ENCODE results near the gene DDX24. TPM values are rescaled to one million over a fixed set of nuclear protein-coding genes. Genes with fewer than 3 reads are reported as not detected.

DDX24 gene
- total RNA-seq, 1 experiment from 2014 or later, result 203 TPM

- DNase-seq (ENCODE audit: low spot score), result no peak
- intact Hi-C loops (cut with micrococcal nuclease; ENCODE audit: unreplicated experiment), result no loop called here
- no peak overlapping the region for H3K4me3 ChIP-seq (ENCODE audit: low read depth, low read length, poor library complexity, severe bottlenecking)
- no peaks in the 10 kb centered on the region for H3K4me1 ChIP-seq (ENCODE audit: insufficient read depth, low read length, poor library complexity, severe bottlenecking)
- ChIA-PET POLR2A (ENCODE audit: low non-redundant PET) (no interaction called here), CTCF (no interaction called here)
- no peaks in the 10 kb centered on the region for H3K27me3 ChIP-seq (replicated peaks; ENCODE audit: insufficient read depth, low read depth, low read length, poor library complexity)
- no peak for TF ChIP-seq EZH2 (IDR thresholded peaks at IDR 0.05; ENCODE audit: borderline replicate concordance, low read depth, low read length, poor library complexity, severe bottlenecking)
- TF ChIP-seq, protein P1, sequence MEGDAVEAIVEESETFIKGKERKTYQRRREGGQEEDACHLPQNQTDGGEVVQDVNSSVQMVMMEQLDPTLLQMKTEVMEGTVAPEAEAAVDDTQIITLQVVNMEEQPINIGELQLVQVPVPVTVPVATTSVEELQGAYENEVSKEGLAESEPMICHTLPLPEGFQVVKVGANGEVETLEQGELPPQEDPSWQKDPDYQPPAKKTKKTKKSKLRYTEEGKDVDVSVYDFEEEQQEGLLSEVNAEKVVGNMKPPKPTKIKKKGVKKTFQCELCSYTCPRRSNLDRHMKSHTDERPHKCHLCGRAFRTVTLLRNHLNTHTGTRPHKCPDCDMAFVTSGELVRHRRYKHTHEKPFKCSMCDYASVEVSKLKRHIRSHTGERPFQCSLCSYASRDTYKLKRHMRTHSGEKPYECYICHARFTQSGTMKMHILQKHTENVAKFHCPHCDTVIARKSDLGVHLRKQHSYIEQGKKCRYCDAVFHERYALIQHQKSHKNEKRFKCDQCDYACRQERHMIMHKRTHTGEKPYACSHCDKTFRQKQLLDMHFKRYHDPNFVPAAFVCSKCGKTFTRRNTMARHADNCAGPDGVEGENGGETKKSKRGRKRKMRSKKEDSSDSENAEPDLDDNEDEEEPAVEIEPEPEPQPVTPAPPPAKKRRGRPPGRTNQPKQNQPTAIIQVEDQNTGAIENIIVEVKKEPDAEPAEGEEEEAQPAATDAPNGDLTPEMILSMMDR (conservative IDR thresholded peaks at IDR 0.05; ENCODE audit: low read depth, low read length), result no peak
- H3K36me3 ChIP-seq (ENCODE audit: insufficient read depth, low read length, poor library complexity, severe bottlenecking), result no peaks in the 10 kb centered on the region
- H3K27ac ChIP-seq (ENCODE audit: low read depth, low read length, poor library complexity, severe bottlenecking), result no peak overlapping the region
- no peaks in the 10 kb centered on the region for H3K9me3 ChIP-seq (ENCODE audit: low read depth, low read length, poor library complexity, severe bottlenecking)
- BruUV-seq (replicated peaks), result no TSS peak
These were observed 40.5 kb upstream of the DDX24 start for GRCh38 chr14:94121485-94121884.

GRCh38 chr14:94120667-94121340 lies 39.8 kb upstream of the DDX24 start:
- POLR2A ChIA-PET (ENCODE audit: low non-redundant PET), result no interaction called here
- no peak overlapping the region for H3K27ac ChIP-seq (ENCODE audit: low read depth, low read length, poor library complexity, severe bottlenecking)
- intact Hi-C loops (cut with micrococcal nuclease; ENCODE audit: unreplicated experiment), result no loop called here
- H3K4me1 ChIP-seq (ENCODE audit: insufficient read depth, low read length, poor library complexity, severe bottlenecking), result no peaks in the 10 kb centered on the region
- H3K4me3 ChIP-seq (ENCODE audit: low read depth, low read length, poor library complexity, severe bottlenecking), result no peak overlapping the region
- BruUV-seq (replicated peaks), result no TSS peak
- TF ChIP-seq, protein P1 (conservative IDR thresholded peaks at IDR 0.05; ENCODE audit: low read depth, low read length), result no peak
- no peak for DNase-seq (ENCODE audit: low spot score)
- no peaks in the 10 kb centered on the region for H3K36me3 ChIP-seq (ENCODE audit: insufficient read depth, low read length, poor library complexity, severe bottlenecking)
- no peaks in the 10 kb centered on the region for H3K9me3 ChIP-seq (ENCODE audit: low read depth, low read length, poor library complexity, severe bottlenecking)
- H3K27me3 ChIP-seq (replicated peaks; ENCODE audit: insufficient read depth, low read depth, low read length, poor library complexity), result no peaks in the 10 kb centered on the region
- CTCF ChIA-PET, result no interaction called here

- no peaks in the 10 kb centered on the region for H3K4me1 ChIP-seq (ENCODE audit: insufficient read depth, low read length, poor library complexity, severe bottlenecking)
- no peaks in the 10 kb centered on the region for H3K36me3 ChIP-seq (ENCODE audit: insufficient read depth, low read length, poor library complexity, severe bottlenecking)
- BruUV-seq (replicated peaks), result no TSS peak
- TF ChIP-seq, protein P1 (conservative IDR thresholded peaks at IDR 0.05; ENCODE audit: low read depth, low read length), result no peak
- TF ChIP-seq EZH2 (IDR thresholded peaks at IDR 0.05; ENCODE audit: borderline replicate concordance, low read depth, low read length, poor library complexity, severe bottlenecking), result no peak
- H3K27ac ChIP-seq (ENCODE audit: low read depth, low read length, poor library complexity, severe bottlenecking), result no peak overlapping the region
- POLR2A ChIA-PET (ENCODE audit: low non-redundant PET), result no interaction called here
- intact Hi-C loops (cut with micrococcal nuclease; ENCODE audit: unreplicated experiment), result no loop called here
- no peaks in the 10 kb centered on the region for H3K27me3 ChIP-seq (replicated peaks; ENCODE audit: insufficient read depth, low read depth, low read length, poor library complexity)
- H3K9me3 ChIP-seq (ENCODE audit: low read depth, low read length, poor library complexity, severe bottlenecking), result no peaks in the 10 kb centered on the region
- DNase-seq (ENCODE audit: low spot score), result no peak
- CTCF ChIA-PET, result interaction anchor here (0.6 kb wide), 1 partner anchor 500 kb away, joined by 3 read pairs; no protein-coding TSS in a partner anchor
- no peak overlapping the region for H3K4me3 ChIP-seq (ENCODE audit: low read depth, low read length, poor library complexity, severe bottlenecking)
These were observed 38.1 kb upstream of the DDX24 start for GRCh38 chr14:94119071-94119470.

All from A673 (cell line).